Common myeloid progenitor, CD34-positive (primary cell): ENCODE results near the gene CDC42BPG.

Experiments
- CTCF ChIA-PET: fragments of 350-600 bp; sonication (Branson Sonifier 250); formaldehyde crosslinking; loops from one replicate; lab custom pipeline; 2021; ENCODE audit warnings: antibody characterized with exemption; lab: Charles Lee
- POLR2A ChIA-PET: fragments of 350-600 bp; sonication (Branson Sonifier 250); formaldehyde crosslinking; loops from one replicate; lab custom pipeline; 2021; ENCODE audit warnings: antibody characterized with exemption; lab: Charles Lee
- DNase-seq, 3 donors: peaks; one replicate each; pipeline versions ENCODE4 v3.0.0 to v3.0.0-alpha.2; 2013
- H3K27ac ChIP-seq, 2 experiments: 1 replicate in 1 of 2; 2 replicates in 1 of 2; pipeline ENCODE4 v1.7.0; 2013; ENCODE audit warnings: inconsistent platforms in 2 of 2, low read length in 2 of 2, mild to moderate bottlenecking in 2 of 2, low read depth in 1 of 2, moderate library complexity in 1 of 2; ENCODE audit not compliant: severe bottlenecking in 2 of 2, insufficient read depth in 1 of 2, poor library complexity in 1 of 2
- H3K27me3 ChIP-seq, 5 experiments: replicated peaks in 2 of 5; 1 replicate in 3 of 5; 2 replicates in 2 of 5; pipeline versions ENCODE4 v1.6.1 to v1.7.0; 2013; ENCODE audit warnings: low read length in 4 of 5, mild to moderate bottlenecking in 2 of 5, moderate library complexity in 2 of 5, inconsistent platforms in 1 of 5; ENCODE audit not compliant: insufficient read depth in 5 of 5, control insufficient read depth in 4 of 5
- H3K36me3 ChIP-seq, 4 experiments: 1 replicate in 2 of 4; 2 replicates in 2 of 4; pipeline versions ENCODE4 v1.6.1 to v1.7.0; 2013; ENCODE audit warnings: low read length in 3 of 4, control low read depth in 1 of 4, mild to moderate bottlenecking in 1 of 4; ENCODE audit not compliant: control insufficient read depth in 4 of 4, insufficient read depth in 4 of 4
- H3K4me1 ChIP-seq, 4 experiments: 1 replicate in 3 of 4; 2 replicates in 1 of 4; pipeline versions ENCODE4 v1.6.1 to v1.7.1; 2013; ENCODE audit warnings: low read length in 3 of 4, mild to moderate bottlenecking in 3 of 4, control low read depth in 1 of 4, inconsistent platforms in 1 of 4, moderate library complexity in 1 of 4; ENCODE audit not compliant: control insufficient read depth in 4 of 4, insufficient read depth in 4 of 4; ENCODE audit errors: control extremely low read depth in 1 of 4
- H3K4me3 ChIP-seq, 7 experiments: 1 replicate in 4 of 7; 2 replicates in 3 of 7; pipeline versions ENCODE4 v1.5.1 to v1.7.0; 2013; ENCODE audit warnings: mild to moderate bottlenecking in 7 of 7, low read length in 6 of 7, moderate library complexity in 6 of 7, inconsistent platforms in 2 of 7, low read depth in 2 of 7, control low read depth in 1 of 7; ENCODE audit not compliant: insufficient read depth in 4 of 7, control insufficient read depth in 1 of 7; ENCODE audit errors: extremely low read depth in 1 of 7
- H3K9me3 ChIP-seq, 5 experiments: 1 replicate in 4 of 5; 2 replicates in 1 of 5; pipeline versions ENCODE4 v1.6.1 to v1.7.1; 2013; ENCODE audit warnings: low read length in 4 of 5, mild to moderate bottlenecking in 2 of 5, inconsistent platforms in 1 of 5, low read depth in 1 of 5, moderate library complexity in 1 of 5; ENCODE audit not compliant: control insufficient read depth in 4 of 5, insufficient read depth in 2 of 5; ENCODE audit errors: control extremely low read depth in 1 of 5
- WGBS: methylation state at CpG from one replicate; pipeline ENCODE4 v1.1.5; 2013; ENCODE audit not compliant: insufficient coverage; 5-methylcytosine and 5-hydroxymethylcytosine counted together

CDC42BPG gene

DNA sequence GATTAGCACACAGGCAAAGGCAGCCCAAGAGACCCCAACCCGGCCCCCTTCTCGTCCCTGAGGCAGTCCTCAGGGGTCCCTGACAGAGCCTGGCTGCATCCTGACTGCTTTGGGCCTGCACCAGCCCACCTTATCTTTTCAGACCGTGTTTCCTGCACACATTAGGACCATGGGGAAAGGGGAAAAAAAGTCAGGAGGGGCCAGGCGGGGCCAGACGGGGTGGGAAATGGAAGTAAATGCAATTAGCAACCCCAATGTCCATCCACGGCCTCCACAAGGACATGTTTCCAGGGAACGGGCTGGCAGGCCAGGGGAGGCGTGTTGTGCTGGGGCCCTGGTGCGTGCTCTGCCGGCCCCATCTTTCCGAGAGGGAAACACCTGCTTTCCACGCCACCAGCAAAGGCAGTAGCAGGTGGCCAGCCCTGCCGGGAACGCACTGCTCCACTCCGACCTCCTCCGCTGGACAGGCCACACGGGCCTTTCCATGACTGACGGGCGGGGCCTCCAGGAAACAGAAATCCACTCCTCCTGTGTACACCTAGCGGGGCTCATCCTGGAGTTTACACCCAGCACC is 26.5 kb upstream of the CDC42BPG start:
- POLR2A ChIA-PET: interaction anchor here (1.4 kb wide), 1 partner anchor 8 kb away, joined by 5 read pairs; the partner anchor contains the start of gene EHD1
- no peaks in the 10 kb centered on the region for H3K9me3 ChIP-seq
- H3K36me3 ChIP-seq: peaks cover 0 to 63% (median 22%) of the 10 kb centered on the region in 4 experiments
- H3K27me3 ChIP-seq: no peaks in the 10 kb centered on the region
- WGBS: 40% methylated on average over 14 of the region's 20 CpGs
- CTCF ChIA-PET: interaction anchor here (1.1 to 33.3 kb wide), 5 partner anchors 9 to 42 kb away, joined by 3 to 1071 read pairs (median 7); partner anchors contain the start of genes CDC42BPG and EHD1
- peak overlapping the region in 3 of 7 experiments; percentile 10 to 58 (median 50) for H3K4me3 ChIP-seq
- DNase-seq: no peak
- peak overlapping the region in 1 of 2 experiments; percentile 71 for H3K27ac ChIP-seq
- H3K4me1 ChIP-seq: peaks cover under 1 to 38% (median 34%) of the 10 kb centered on the region in 4 experiments

DNA sequence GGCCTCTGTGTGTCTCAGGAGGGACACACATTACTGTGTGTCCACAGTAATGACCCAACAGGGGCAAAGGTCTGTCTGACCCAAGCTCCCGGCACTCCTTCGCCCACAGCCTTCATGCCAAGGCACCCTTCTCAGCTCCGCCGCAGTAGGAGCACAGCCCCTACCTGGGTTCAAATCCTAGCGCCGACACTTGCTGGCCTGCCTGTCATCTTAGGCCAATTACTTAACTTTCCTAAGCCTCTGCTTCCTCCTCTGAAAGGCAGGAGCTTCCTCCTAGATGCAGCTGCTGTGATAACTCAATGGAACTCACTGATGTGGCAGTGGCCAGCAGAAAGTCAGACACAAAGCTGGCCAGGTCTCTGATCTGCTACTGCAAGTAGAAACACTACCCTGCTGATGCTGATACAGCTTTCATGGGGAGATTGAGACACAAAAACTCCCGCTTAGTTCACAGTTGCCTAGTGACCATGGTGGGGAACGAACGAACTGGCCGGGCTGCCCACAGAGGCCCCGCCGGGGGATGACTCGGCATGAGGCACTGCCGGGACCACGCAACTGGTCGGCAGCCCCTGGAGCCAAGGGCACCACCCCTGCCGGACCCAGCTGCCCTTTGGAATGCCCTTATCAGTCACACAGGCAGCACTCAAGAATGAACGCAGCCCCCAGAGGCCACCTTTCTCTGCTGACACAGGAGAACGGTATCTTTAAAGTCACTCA is 25.9 kb upstream of the CDC42BPG start:
- H3K9me3 ChIP-seq: no peaks in the 10 kb centered on the region
- H3K27me3 ChIP-seq: no peaks in the 10 kb centered on the region
- peak in 2 of 3 donors; percentile 57 to 64 for DNase-seq
- ChIA-PET CTCF (interaction anchor here (1.1 to 33.3 kb wide), 5 partner anchors 9 to 41 kb away, joined by 3 to 1071 read pairs (median 7); partner anchors contain the start of genes CDC42BPG and EHD1), POLR2A (interaction anchor here (0.7 to 1.4 kb wide), 2 partner anchors 8 to 13 kb away, joined by 3 to 5 read pairs; partner anchors contain the start of gene EHD1)
- H3K4me3 ChIP-seq: peak overlapping the region in 3 of 7 experiments; percentile 10 to 58 (median 50)
- peak overlapping the region in 1 of 2 experiments; percentile 71 for H3K27ac ChIP-seq
- WGBS: 22% methylated on average over 19 of the region's 19 CpGs
- peaks cover 0 to 62% (median 22%) of the 10 kb centered on the region in 4 experiments for H3K36me3 ChIP-seq
- peaks cover 2 to 35% (median 31%) of the 10 kb centered on the region in 4 experiments for H3K4me1 ChIP-seq

DNA sequence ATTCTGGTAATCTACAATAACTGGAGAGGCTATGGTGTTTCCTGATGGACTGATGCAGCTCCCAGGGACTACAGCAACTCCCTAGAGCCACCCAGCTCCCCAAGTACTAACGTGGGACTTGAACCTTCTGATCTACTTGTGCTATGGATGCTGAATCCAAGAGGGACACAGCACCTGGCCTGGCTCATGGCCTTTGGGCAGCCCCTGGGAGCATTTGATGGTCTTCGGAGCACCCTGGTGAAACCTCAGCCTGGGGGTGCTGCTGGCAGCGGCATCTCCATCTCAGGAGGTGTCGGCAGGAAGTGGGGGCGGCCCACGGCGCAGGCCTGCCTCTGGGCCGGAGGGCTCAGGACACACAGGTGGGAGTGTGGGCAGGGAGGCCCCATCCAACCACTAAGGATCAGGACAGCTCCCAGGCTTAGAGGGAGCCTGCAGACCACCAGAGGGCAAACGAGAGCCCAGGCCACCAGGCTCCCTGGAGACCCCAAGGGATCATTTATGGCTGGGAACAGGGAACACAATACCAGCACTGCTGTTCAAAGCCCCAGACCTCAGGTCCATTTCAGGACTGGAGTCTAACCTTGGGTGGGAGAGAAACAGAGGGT is 25.2 kb upstream of the CDC42BPG start:
- H3K36me3 ChIP-seq: peaks cover 0 to 58% (median 21%) of the 10 kb centered on the region in 4 experiments
- peaks cover 2 to 39% (median 36%) of the 10 kb centered on the region in 4 experiments for H3K4me1 ChIP-seq
- no peaks in the 10 kb centered on the region for H3K9me3 ChIP-seq
- ChIA-PET CTCF (interaction anchor here (1.0 to 33.3 kb wide), 8 partner anchors 8 to 46 kb away, joined by 3 to 1071 read pairs (median 6); partner anchors contain the start of genes CDC42BPG and EHD1), POLR2A (interaction anchor here (0.7 to 1.4 kb wide), 3 partner anchors 9 to 16 kb away, joined by 3 to 5 read pairs (median 4); partner anchors contain the start of gene EHD1)
- no peak for DNase-seq
- 63% methylated on average over 8 of the region's 9 CpGs for WGBS
- no peaks in the 10 kb centered on the region for H3K27me3 ChIP-seq
- peak overlapping the region in 1 of 2 experiments; percentile 71 for H3K27ac ChIP-seq
- peak overlapping the region in 1 of 7 experiments; percentile 58 for H3K4me3 ChIP-seq

DNA sequence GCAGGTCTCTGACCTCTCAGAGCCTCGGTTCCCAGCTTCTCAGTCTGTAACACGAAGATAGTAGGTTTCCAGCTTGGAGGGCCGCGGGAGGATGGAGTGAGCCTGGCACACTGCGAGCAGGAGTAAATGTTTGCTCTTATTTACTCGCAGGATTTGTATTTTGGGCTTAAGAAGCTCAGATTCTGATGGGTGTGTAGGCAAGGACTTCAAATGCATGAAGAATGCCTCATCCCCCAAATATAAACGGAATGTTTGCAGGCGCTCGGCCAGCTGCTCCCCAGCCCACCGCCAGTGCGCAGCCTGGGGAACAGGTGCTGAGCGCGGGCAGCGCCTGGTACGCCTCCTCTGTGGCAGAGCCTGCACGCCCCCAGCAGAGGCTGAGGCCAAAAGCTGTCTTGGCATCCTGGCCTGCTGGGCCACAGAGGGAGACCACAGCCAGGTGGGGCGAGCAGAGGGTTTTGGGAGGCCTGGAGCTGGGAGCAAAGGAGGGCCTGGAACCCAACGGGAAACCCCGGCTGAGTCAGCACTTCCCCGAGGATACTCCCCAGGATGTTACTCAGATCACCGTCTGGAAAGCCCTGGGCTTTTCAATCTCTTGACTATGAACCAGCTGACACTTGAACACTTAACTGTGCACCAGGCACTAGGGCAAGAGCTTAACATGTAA is 24.6 kb upstream of the CDC42BPG start:
- 91% methylated on average over 17 of the region's 21 CpGs for WGBS
- POLR2A ChIA-PET: interaction anchor here (1.4 kb wide), 2 partner anchors 10 to 15 kb away, joined by 4 to 5 read pairs; partner anchors contain the start of gene EHD1
- no peak for DNase-seq
- no peaks in the 10 kb centered on the region for H3K27me3 ChIP-seq
- H3K4me1 ChIP-seq: peaks cover 2 to 45% (median 42%) of the 10 kb centered on the region in 4 experiments
- H3K27ac ChIP-seq: peak overlapping the region in 1 of 2 experiments; percentile 71
- CTCF ChIA-PET: interaction anchor here (1.0 to 33.3 kb wide), 7 partner anchors 10 to 70 kb away, joined by 3 to 1071 read pairs (median 5); partner anchors contain the start of genes CDC42BPG and EHD1
- H3K9me3 ChIP-seq: no peaks in the 10 kb centered on the region
- H3K36me3 ChIP-seq: peaks cover 0 to 52% (median 16%) of the 10 kb centered on the region in 4 experiments
- no peak overlapping the region for H3K4me3 ChIP-seq

DNA sequence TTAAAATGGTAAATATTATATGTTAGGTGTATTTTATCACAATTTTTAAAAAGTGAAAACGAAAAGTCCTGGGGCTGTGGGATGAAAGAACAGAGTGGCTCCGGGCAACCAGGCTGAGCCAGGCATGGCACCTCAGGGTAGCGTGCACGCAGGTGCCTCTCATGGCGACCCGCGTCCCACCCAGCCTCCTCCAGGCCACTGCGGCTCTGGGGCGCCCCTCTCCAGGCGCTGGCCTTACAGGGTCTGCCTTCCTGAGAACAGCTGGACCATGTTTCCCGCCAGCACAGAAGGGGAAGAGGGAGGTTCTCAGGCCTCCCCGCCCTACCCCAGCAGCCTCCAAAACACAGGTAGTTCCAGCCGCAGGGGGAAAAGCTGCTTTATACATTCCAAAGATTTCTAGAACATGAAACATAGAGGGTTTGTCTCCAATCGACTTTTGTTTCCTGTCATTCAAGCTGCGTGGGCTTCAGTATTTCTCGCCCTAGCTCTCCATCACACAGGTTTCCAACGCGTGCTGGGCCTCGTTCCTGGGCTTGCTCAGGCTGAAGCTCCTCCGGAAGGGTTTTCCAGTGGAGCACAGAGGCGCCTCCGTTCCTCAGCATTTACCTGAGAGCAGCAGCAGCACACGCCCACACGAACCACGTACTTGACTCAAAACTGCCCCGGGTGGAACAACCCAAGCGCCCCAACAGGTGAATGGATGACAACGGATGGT is 23.5 kb upstream of the CDC42BPG start:
- no peaks in the 10 kb centered on the region for H3K9me3 ChIP-seq
- no peak overlapping the region for H3K27ac ChIP-seq
- H3K27me3 ChIP-seq: no peaks in the 10 kb centered on the region
- ChIA-PET CTCF (interaction anchor here (1.0 to 33.3 kb wide), 4 partner anchors 8 to 69 kb away, joined by 3 to 1071 read pairs (median 140); partner anchors contain the start of genes CDC42BPG and EHD1), POLR2A (interaction anchor here (0.7 to 0.8 kb wide), 2 partner anchors 9 to 10 kb away, joined by 3 to 4 read pairs; partner anchors contain the start of gene EHD1)
- WGBS: 93% methylated on average over 21 of the region's 28 CpGs
- H3K4me1 ChIP-seq: peaks cover 2 to 56% (median 51%) of the 10 kb centered on the region in 4 experiments
- no peak for DNase-seq
- H3K4me3 ChIP-seq: no peak overlapping the region
- H3K36me3 ChIP-seq: peaks cover 0 to 46% (median 10%) of the 10 kb centered on the region in 4 experiments

DNA sequence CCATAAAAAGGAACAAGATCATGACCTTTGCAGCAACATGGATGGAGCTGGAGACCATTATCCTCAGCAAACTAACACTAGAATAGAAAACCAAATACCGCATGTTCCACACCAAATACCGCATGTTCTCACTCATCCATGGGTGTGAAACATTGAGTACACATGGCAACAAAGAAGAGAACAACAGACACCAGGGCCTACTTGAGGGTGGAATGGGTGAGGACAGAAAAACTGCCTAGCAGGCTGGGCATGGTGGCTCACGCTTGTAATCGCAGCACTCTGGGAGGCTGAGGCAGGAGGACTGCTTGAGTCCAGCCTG is 21.7 kb upstream of the CDC42BPG start:
- Histone ChIP-seq H3K36me3 (peaks cover 0 to 35% (median 6%) of the 10 kb centered on the region in 4 experiments), H3K9me3 (no peaks in the 10 kb centered on the region), H3K4me1 (peaks cover 7 to 65% (median 55%) of the 10 kb centered on the region in 4 experiments), H3K27ac (no peak overlapping the region), H3K4me3 (no peak overlapping the region), H3K27me3 (no peaks in the 10 kb centered on the region)
- ChIA-PET CTCF (interaction anchor here (13.4 to 33.3 kb wide), 2 partner anchors 16 to 23 kb away, joined by 268 to 1071 read pairs; partner anchors contain the start of genes CDC42BPG and EHD1), POLR2A (no interaction called here)
- 100% methylated on average over 2 of the region's 4 CpGs for WGBS
- DNase-seq: no peak
